A549 (cell line): ENCODE results near the gene PLA2G4A.

Experiments used
- BHLHE40 ChIP-seq: IDR thresholded peaks from 2 replicates; pipeline ENCODE4 v1.6.1; 2012; ENCODE audit warnings: low read depth, low read length, inconsistent platforms
- CHD2 ChIP-seq: fragments of 150-350 bp; IDR thresholded peaks from 2 replicates; pipeline ENCODE4 v1.6.1; 2014; ENCODE audit warnings: low read length; ENCODE audit not compliant: partially characterized antibody
- CTCF ChIP-seq: fragments of >200 bp; sonication (Bioruptor Twin); formaldehyde crosslinking; IDR thresholded peaks from 3 replicates; pipeline ENCODE4 v1.5.1; 2016
- EHMT2 ChIP-seq: fragments of 200-600 bp; sonication (generic); IDR thresholded peaks from 2 replicates; pipeline ENCODE4 v1.6.1; 2016; ENCODE audit warnings: antibody characterized with exemption, low read depth, mild to moderate bottlenecking, moderate library complexity
- ELK1 ChIP-seq: fragments of 150-350 bp; IDR thresholded peaks from 2 replicates; pipeline ENCODE4 v1.6.1; 2014; ENCODE audit warnings: low read depth, mild to moderate bottlenecking, low read length
- EP300 ChIP-seq, 2 experiments: fragments of >200 bp; sonication (Bioruptor Twin); formaldehyde crosslinking; IDR thresholded peaks; 2 replicates in 1 of 2; 3 replicates in 1 of 2; pipeline ENCODE4 v1.6.1; 2016 to 2017
- ESRRA ChIP-seq: fragments of 150-350 bp; IDR thresholded peaks from 2 replicates; pipeline ENCODE4 v1.6.1; 2014; ENCODE audit warnings: mild to moderate bottlenecking, low read length, borderline replicate concordance
- RAD21 ChIP-seq, 2 experiments: fragments of >200 bp in 1 of 2; sonication (Bioruptor Twin) in 1 of 2; formaldehyde crosslinking in 1 of 2; IDR thresholded peaks in 1 of 2; conservative IDR thresholded peaks in 1 of 2; 2 replicates in 1 of 2; 3 replicates in 1 of 2; pipeline ENCODE4 v1.6.1; 2012 to 2018; ENCODE audit warnings: inconsistent platforms in 1 of 2
- RCOR1 ChIP-seq: fragments of 150-350 bp; IDR thresholded peaks from 2 replicates; pipeline ENCODE4 v1.6.1; 2014; ENCODE audit warnings: antibody characterized with exemption, low read length, low read depth
- REST ChIP-seq: fragments of 200-600 bp; sonication (generic); IDR thresholded peaks from 2 replicates; pipeline ENCODE4 v1.6.1; 2016; ENCODE audit warnings: antibody characterized with exemption, mild to moderate bottlenecking, moderate library complexity
- RFX5 ChIP-seq: fragments of 450-650 bp; IDR thresholded peaks from 2 replicates; pipeline ENCODE4 v1.7.1; 2014; ENCODE audit warnings: antibody characterized with exemption, mild to moderate bottlenecking, moderate library complexity
- SMC3 ChIP-seq: fragments of >200 bp; sonication (Bioruptor Twin); formaldehyde crosslinking; IDR thresholded peaks from 3 replicates; pipeline ENCODE4 v1.6.1; 2018; ENCODE audit warnings: inconsistent platforms
- TP53 ChIP-seq: fragments of 250-450 bp; sonication (Bioruptor Pico); IDR thresholded peaks from 2 replicates; pipeline ENCODE4 v1.5.0; 2021; ENCODE audit warnings: mild to moderate bottlenecking, moderate library complexity
- ZC3H11A ChIP-seq: fragments of 450-650 bp; IDR thresholded peaks from 2 replicates; pipeline ENCODE4 v1.6.1; 2014; ENCODE audit warnings: antibody characterized with exemption, mild to moderate bottlenecking

GRCh38 chr1:186880982-186881381 is 52.2 kb downstream of the PLA2G4A start:
- TF ChIP-seq ZC3H11A (no peak), CTCF (no peak), CHD2 (no peak), EP300 (IDR thresholded peaks at IDR 0.05) (no peak), ELK1 (no peak), REST (no peak), TP53 (CRISPR knock-in tag) (no peak), RCOR1 (no peak), BHLHE40 (no peak), ESRRA (no peak), RFX5 (no peak), RAD21 (conservative IDR thresholded peaks at IDR 0.05 in 1 of 2, IDR thresholded peaks at IDR 0.05 in 1 of 2) (no peak), EHMT2 (no peak), SMC3 (no peak)
